ENCODE results near the gene GATD1.

Gene GATD1, protein sequence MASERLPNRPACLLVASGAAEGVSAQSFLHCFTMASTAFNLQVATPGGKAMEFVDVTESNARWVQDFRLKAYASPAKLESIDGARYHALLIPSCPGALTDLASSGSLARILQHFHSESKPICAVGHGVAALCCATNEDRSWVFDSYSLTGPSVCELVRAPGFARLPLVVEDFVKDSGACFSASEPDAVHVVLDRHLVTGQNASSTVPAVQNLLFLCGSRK

DNA sequence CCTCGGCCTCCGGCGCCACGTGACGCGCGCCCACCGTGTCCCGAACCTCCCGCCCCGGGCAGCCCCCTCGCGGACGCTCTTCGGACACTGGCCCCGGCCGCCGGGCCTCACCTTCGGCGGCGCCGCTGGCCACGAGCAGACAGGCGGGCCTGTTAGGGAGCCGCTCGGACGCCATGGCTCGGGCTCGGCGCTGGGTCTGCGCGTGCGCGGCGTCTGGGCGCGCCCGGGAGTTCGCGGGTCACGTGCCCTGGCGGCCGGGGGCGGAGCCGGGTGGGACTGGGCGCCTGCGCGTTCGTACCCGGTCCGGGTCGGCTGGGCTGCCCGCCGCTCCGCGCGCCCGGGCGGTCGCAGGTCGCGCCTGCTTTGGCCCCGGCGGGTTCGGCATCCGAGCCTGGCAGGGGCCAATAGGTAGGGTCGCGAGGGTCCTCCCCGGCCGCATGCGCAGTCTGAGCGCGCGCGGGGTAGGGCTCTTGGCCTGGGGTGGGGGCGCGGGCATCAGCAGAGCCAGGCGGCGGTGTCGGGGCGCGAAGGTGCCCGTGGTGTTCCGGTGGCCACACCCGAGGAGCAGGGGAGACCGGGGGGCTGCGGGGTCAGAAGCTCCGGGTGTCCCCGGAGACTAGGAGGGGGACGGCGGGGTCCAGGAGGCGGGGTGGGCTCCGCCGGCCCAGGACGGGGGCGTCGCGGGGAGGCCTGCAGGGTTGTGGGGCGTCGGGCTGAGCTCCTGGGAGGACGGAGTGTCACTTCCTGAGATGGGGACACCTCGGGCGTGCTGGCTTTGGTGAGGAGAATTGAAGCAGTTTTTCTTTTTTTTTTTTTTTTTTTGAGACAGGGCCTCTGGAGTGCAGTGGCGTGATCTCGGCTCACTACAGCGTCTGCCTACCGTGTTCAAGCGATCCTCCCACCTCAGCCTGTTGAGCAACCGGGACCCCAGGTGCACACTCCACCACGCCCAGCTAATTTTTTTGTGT is at the start of gene GATD1:
Gene GATD1, minus strand, starts transcription at position 200 of the 968 bp plus-strand sequence. Its CDS starts 25 bp downstream, at position 175.
- peak; percentile 93 for DNase-seq (ENCODE audit: low read depth)

DNA sequence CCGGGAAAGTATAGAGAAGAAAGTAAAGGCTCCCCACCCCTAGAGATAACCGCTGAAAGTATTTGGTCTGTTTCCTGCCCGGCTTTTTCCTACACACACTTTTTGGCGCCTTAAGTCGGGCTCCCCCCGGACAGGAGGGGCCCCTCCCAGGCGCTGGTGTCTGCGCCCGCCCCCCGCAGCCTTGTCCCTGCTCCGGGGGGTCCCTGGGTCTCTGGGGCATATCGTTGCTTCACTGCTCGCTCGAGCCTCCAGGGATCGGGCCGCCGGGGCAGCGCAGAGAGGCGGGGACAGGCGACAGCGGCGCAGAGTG is 49.5 kb upstream of the GATD1 start:
- DNase-seq (ENCODE audit: low read depth) = no peak

DNA sequence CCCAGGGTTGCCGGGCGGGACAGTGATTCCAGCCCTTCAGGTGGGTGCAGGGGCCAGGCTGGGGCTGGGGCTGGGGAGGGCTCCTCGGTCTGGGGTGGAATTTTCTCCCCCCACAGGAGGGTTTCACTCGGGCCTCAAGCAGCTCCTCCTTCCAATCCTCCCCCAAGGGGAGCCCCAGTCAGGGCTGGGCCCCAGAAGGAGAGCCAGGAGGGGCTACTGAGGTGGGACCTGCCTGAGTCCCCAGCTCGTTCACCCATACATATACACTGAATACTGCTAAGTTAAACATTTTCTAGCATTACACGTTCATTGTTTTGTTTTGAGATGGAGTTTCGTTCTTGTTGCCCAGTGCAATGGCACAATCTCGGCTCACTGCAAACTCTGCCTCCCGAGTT is 48.9 kb upstream of the GATD1 start:
- DNase-seq (ENCODE audit: low read depth) = no peak

DNA sequence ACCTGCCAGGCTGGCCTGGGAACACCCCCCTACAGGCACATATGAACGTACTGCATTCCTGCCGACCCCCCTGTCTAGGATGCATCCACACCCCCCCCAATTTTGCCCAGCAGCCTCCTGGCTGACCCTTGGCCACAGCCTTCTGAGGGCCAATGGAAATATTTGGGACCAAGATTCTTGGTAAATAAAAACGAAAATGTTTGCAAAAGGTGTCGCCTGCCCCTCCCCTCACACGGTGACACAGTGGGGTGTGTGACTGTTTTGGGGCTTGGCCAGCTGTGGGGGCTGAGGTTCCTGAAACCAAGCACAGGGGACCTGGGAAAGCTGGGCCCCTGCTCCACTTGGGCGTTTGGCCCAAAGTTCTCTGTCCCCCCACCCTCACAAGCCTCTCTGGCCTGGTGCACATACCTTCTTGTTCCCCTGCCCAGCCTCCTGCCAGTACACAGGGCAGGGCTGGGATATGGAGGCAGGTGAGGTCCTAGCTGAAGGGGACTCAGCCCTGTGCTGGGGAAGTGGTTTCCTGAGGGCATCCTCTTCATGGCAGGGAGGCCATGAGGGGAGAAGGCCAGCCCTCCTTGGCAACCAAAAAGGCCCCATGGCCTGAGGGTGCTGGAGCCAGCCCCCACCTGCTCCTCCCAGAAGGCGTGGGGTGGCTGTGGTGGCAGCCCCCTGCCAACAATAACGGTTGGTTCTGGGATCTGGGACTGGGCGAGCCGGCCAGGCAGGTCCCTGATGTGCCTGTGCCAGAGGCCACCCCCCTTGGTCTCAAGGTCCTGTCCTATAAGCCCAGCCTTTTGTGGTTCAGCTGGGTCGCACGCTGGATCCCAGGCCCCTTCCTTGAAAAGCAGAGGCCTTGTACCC is 48.3 kb upstream of the GATD1 start:
- DNase-seq (ENCODE audit: low read depth) = no peak

DNA sequence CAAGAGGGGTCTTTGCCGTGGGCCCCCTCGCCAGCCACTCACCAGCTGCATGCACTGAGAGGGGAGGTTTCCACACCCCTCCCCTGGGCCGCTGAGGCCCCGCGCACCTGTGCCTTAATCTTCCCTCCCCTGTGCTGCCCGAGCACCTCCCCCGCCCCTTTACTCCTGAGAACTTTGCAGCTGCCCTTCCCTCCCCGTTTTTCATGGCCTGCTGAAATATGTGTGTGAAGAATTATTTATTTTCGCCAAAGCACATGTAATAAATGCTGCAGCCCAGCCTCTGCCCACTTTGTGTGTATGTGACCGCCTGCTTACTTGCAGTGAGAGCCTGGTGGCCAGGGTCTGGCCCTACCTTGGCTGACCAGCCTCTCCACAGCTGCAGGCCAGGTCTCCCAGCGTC is 47.7 kb upstream of the GATD1 start:
- no peak for DNase-seq (ENCODE audit: low read depth)

DNA sequence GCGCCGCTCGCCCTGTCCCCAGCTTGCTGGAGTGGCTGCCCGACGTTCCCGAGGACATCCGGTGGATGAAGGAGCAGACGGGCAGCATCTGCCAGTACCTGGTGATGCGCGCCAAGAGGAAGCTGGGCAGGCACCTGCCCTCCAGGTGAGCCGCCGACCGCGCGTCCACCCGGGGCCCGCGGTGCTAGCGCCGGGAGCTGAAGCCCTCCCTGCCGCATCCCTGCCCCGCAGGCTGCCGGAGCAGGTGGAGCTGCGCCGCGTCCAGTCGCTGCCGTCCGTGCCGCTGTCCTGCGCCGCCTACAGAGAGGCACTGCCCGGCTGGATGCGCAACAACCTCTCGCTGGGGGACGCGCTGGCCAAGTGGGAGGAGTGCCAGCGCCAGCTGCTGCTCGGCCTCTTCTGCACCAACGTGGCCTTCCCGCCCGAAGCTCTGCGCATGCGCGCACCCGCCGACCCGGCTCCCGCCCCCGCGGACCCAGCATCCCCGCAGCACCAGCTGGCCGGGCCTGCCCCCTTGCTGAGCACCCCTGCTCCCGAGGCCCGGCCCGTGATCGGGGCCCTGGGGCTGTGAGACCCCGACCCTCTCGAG is 47.1 kb upstream of the GATD1 start:
- DNase-seq (ENCODE audit: low read depth) = no peak

DNA sequence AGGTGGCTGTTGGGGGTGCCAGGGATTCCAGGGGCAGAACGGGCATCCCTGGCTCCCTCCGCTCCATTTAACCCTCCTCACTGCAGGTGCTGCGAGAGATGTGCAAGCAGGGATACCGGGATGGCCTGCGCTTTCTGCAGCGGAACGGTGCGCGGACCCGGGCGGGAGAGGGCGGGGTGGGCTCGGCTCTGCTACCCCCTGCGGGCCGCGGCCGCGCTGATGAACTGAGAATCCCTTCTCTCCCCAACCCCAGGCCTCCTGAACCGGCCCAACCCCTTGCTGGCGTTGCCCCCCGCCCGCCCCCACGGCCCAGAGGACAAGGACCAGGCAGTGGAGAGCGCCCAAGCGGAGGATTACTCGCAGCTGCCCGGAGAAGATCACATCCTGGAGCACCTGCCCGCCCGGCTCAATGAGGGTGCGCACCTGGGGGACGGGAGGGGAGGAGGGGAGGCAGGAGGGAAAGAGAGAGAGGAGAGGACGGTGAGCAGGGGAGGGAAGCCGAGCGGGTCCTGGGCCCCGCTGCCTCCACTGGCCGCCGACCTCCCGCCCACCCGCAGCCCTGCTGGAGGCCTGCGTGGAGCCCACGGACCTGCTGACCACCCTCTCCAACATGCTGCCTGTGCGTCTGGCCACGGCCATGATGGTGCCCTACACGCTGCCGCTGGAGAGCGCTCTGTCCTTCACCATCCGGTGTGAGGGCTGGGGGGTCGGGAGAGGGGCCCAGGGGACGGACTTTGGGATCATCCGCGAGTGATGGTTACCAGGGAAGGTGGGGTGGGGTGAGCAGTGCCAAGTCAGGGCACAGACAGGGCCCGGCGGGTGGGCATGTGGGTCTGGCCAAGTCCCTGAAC is 46.4 kb upstream of the GATD1 start:
- no peak for DNase-seq (ENCODE audit: low read depth)

DNA sequence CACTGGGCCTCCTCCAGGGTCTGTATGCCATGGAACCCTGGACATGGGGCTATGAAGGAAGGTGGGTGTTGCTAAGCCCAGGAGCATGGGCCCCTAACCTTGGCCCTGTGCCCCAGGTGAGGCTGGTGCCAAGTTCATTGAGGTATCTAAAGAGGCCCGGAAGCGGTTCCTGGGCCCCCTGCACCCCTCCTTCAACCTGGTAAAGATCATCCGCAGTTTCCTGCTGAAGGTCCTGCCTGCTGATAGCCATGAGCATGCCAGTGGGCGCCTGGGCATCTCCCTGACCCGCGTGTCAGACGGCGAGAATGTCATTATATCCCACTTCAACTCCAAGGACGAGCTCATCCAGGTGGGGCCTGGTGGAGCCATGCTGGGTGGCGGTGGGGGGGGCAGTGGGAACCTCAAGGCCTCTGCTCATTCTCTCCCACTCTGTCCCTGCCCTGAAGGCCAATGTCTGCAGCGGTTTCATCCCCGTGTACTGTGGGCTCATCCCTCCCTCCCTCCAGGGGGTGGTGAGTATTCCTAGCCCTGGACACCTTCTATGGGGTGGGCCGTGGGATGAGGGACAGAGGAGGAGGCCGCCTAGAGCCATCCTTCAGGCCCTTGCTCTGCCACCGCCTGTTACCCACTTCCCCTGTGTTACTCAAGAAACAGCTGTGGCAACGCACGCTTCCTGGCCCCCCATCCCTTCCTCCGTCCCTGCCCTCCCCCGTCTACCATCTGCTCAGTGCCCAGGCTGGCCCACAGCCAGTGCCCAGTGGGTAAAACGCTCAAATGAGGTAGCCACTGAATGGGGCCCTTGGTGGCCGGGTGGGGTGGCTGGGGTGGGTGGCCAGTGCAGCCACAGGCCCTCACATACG is 44.5 kb upstream of the GATD1 start:
- no peak for DNase-seq (ENCODE audit: low read depth)

DNA sequence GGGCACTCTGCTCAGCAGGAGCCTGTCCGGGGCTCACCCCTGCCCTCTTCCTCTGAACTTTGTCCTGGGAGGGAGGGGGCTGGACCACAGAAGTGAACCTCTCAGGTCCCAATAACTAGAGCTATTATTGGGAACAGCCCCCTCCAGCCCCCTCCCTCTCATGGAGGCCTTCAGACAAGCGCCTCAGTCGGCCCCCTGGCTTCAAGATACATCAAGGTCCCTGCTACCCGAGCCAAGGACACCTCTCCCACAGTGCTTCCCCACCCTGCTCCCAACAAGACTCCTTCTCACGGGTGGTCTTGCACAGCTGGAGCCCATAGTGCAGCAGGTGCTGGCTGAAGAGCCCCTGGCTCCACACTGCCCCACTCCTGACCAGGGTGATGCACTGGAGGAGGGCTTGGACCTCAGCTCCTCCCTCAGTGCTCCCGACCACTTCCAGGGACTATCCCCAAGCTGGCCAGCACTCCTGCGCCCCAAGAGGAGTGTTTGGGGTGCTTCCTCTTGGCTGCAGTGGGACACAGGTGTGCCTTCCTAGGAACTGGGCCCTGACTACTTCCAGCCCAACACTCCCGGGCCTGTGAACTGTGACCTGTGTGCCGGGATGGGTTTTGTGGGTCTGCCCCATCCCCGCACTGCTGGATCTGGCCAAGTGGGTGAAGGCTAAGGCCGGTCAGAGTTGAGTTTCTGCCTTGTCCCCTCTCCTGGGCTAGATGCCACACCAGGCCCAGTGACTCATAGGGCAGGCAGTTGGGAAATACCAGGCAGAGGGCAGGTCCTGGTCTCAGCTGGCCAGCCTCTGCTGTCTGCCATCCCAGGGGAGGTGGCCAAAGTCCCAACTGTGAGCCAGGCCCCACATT is 43.6 kb upstream of the GATD1 start:
- no peak for DNase-seq (ENCODE audit: low read depth)

DNA sequence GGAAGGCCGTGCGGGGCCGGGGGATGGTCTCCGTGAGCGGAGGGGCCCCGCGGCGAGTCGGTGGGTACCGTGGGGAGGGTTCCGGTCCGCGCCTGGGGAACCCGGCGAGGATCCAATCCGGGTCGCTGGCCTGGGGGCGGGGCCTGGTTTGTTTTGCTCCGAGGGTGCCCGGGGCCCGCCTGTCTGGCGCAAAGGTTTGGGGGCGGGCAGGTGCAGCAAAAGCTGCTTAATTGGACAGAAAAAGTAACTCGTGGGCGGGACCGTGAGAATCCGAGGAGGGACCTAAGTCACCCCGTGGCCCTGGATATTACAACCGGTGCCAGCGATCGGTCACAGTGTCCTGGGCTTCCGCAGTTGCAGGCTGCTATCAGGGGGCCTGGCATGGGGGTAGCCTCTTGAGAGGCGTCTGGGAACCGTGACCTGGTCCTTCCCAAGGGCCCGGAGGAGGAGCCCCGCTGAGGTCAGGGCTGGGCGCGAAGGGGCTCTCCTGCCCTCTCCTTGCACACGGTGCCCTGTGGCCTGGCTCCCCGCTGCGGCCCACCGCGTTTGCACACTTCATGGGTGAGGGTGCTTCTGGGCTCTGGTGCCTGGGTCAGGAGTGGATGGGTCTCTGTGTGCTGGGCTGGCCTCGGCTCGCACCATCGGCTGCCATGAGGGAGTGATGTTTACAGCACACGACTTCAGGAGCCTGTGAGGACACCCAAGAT is 42.8 kb upstream of the GATD1 start:
- peak; percentile 89 for DNase-seq (ENCODE audit: low read depth)

DNA sequence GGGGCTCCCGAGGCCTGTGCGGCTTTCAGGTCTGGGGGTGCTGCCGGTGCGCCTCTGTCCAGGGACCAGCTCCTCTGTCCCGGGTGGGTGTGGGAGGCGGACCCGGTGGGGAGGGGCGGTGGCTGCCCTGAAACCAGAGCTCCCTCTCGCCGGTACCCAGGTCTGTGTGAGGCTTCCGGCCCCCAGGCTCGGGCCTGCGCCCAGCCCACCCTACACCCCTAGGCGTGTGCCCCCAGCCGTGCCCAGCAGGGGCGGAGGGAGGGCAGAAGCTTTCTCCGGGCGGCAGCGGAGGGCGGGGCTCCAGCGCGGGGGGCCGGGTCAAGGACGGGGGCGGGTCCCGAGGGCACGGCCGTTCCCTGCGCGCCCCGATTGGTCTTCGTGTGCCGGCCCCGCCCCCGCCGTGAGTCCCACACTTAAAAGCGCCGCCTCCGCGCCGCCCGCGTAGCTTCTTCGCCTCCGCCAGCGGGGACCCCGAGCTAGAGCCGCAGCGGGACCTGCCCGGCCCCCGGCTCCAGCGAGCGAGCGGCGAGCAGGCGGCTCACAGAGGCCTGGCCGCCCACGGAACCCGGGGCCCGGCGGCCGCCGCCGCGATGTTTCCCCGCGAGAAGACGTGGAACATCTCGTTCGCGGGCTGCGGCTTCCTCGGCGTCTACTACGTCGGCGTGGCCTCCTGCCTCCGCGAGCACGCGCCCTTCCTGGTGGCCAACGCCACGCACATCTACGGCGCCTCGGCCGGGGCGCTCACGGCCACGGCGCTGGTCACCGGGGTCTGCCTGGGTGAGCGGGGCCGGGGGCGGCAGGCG is 42.0 kb upstream of the GATD1 start:
- DNase-seq (ENCODE audit: low read depth) = peak; percentile 88

DNA sequence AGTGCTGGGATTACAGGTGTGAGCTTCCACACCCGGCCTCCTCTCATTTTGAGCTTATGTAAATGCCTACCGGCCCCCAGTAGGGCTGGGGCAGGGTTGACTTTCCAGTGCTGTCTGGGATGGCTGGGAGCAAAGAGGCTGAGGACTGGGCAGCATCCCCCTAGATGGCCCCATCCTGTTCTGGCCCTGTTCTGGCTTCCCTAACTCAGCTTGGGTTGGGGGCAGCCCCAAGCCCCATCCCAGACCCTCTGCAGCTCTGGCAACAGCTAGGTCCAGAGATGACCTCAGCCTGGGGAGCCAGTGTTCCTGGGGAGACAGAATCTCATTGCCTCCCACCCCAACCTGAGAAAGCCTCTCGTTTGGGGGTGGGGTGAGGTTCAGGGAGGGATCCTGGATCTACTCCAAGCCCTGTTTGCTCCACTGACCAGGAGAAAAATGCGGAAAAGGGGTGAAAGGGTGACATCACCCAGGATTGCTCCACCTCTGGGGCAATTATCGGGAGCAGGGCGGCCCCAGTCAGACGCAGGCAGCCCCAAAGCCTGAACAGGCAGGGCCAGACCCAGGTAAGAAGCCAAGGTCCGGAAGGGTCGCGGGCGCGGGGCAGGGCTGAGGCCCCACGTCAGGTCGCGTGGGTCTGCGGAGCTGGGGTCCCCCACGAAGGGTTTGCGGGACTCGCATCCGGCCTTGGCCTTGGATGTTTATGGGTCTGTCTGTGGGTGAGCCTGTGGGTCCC is 41.3 kb upstream of the GATD1 start, which contains the start of gene PNPLA2:
Gene PNPLA2, plus strand, starts transcription at position 519 of the 733 bp plus-strand sequence. CDS start 805 bp downstream, outside the sequence.
- DNase-seq (ENCODE audit: low read depth) = no peak

DNA sequence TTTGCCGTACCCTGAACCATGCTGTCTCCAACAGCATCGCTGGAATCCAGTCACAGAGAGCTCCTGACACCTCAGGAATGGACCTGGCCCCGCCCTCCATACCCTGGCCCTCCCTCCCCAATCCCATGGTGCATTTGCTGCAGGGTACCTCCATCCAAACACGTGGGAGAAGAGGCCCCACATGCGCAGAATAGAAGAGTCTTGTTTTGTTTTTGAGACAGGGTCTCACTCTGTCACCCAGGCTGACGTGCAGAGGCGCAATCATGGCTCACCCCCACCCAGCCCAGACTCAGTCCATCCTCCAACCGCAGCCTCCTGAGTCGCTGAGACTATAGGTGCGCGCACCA is 39.1 kb upstream of the GATD1 start:
- DNase-seq (ENCODE audit: low read depth) = no peak

DNA sequence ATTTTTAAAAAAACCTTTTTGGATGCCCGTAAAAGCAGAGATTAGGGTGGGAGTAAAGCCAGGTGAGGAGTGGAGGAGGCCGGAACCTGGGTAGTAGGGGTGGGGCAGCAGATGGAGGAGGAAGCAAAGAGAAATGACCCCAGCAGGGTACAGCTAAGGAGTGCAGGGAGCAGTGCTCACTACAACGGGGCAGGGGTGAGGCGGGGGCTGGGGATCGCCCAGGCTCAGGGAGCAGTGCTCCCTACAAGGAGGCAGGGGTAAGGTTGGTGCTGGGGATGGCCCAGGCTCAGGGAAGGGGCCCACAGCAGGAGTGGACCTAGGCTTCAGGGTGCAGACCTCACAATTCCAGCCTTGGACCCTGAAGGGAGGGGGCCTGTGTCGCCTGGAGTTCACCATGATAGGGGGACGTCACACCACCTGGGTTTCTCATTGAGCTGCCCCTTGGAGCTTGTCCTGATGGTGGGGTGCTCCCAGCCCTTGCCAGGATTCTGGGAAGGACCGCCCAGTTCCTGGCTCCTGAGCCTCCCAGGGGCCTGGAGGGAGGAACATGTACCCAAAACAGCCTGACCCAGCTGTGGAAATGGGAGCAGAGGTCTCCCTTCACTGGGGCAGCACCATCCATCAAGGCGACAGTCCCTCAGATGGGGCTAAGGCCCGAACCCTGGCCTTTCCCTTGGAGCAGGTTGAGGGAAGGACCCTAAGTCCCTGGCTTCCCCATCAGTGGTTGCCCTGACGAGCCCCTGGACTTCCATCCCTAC is 38.6 kb upstream of the GATD1 start:
- no peak for DNase-seq (ENCODE audit: low read depth)

DNA sequence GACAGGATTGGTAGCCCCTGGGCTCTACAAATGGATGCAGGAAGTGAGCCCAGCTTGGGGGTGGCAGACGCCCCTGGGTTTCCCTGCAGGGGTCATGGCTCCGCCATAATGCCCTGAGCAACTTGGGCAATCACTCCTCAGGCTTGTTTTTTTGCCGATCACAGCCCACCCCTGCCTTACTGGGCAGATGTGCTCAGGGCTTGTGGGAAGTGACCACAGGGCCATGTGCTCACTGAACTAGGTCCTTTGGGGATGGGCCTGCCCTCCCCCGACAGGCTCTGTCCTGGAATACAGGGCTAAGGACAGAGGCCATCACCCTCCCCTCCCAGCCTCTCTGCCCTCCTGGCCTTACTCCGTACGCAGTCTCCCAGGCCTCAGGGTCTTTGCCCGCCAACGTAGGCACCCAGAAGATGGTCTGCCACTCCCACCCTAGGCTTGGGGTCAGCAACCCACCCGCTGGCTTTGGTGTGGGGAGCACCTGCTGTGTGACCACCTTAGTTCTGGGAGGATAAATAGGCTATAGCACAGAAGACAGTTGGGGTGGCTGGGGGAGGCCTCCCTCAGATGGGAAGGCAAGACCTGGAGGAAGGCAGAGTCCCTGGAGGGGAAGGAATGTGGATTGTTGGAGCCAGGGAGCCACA is 36.3 kb upstream of the GATD1 start:
- DNase-seq (ENCODE audit: low read depth) = no peak

DNA sequence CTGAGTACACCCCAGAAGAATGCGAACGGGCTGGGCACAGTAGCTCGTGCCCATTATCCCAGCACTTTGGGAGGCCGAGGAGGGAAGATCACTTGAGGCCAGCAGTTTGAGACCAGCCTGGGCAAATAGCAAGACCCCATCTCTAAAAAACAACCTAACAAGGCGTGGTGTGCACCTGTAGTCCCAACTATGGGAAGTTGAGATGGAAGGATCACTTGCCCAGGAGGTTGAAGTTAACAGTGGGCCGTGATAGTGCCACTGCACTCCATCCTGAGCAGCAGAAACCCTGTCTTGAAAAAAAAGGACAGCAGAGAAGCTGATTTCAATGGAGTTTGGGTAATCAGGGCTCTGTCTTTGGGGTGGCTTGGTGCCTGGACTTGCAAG is 35.8 kb upstream of the GATD1 start:
- no peak for DNase-seq (ENCODE audit: low read depth)
